ENCODE data around the gene COP1.

DNA sequence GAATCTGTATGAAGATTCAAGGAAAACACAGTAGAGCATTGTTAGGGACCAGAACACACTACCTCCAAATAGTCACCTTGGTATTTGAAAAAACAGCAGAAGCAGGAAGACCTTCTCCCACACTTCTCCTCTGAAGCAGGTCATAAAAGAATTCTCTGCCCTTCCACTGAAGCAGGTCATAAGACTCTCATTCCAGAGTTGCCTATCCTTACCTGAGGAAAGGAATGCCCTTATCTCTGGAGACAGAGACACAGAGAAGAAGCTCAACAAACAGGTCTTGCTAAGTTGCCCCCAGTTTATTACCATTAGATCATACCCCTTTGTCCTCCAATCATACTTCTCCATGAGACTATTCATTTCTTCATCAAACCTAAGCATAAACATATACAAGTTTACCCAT lies 237.9 kb downstream of the COP1 start:
- TF ChIP-seq, protein P1, sequence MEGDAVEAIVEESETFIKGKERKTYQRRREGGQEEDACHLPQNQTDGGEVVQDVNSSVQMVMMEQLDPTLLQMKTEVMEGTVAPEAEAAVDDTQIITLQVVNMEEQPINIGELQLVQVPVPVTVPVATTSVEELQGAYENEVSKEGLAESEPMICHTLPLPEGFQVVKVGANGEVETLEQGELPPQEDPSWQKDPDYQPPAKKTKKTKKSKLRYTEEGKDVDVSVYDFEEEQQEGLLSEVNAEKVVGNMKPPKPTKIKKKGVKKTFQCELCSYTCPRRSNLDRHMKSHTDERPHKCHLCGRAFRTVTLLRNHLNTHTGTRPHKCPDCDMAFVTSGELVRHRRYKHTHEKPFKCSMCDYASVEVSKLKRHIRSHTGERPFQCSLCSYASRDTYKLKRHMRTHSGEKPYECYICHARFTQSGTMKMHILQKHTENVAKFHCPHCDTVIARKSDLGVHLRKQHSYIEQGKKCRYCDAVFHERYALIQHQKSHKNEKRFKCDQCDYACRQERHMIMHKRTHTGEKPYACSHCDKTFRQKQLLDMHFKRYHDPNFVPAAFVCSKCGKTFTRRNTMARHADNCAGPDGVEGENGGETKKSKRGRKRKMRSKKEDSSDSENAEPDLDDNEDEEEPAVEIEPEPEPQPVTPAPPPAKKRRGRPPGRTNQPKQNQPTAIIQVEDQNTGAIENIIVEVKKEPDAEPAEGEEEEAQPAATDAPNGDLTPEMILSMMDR (CRISPR knock-in tag; IDR thresholded peaks at IDR 0.05), result no peak
- TF ChIP-seq, protein P2, sequence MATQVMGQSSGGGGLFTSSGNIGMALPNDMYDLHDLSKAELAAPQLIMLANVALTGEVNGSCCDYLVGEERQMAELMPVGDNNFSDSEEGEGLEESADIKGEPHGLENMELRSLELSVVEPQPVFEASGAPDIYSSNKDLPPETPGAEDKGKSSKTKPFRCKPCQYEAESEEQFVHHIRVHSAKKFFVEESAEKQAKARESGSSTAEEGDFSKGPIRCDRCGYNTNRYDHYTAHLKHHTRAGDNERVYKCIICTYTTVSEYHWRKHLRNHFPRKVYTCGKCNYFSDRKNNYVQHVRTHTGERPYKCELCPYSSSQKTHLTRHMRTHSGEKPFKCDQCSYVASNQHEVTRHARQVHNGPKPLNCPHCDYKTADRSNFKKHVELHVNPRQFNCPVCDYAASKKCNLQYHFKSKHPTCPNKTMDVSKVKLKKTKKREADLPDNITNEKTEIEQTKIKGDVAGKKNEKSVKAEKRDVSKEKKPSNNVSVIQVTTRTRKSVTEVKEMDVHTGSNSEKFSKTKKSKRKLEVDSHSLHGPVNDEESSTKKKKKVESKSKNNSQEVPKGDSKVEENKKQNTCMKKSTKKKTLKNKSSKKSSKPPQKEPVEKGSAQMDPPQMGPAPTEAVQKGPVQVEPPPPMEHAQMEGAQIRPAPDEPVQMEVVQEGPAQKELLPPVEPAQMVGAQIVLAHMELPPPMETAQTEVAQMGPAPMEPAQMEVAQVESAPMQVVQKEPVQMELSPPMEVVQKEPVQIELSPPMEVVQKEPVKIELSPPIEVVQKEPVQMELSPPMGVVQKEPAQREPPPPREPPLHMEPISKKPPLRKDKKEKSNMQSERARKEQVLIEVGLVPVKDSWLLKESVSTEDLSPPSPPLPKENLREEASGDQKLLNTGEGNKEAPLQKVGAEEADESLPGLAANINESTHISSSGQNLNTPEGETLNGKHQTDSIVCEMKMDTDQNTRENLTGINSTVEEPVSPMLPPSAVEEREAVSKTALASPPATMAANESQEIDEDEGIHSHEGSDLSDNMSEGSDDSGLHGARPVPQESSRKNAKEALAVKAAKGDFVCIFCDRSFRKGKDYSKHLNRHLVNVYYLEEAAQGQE (IDR thresholded peaks at IDR 0.05; ENCODE audit: borderline replicate concordance in 1 of 2, low read depth in 1 of 2, low read length in 2 of 2), result no peak
- no peak for TF ChIP-seq EHMT2 (IDR thresholded peaks at IDR 0.05; ENCODE audit: borderline replicate concordance, low read depth, low read length)
- no peak for TF ChIP-seq POLR2A (IDR thresholded peaks at IDR 0.05; ENCODE audit: insufficient read depth in 1 of 2, low read depth in 2 of 2, low read length in 2 of 2)
- TF ChIP-seq POLR2AphosphoS5 (IDR thresholded peaks at IDR 0.05; ENCODE audit: low read depth, low read length), result no peak
- no peak for TF ChIP-seq BHLHE40 (IDR thresholded peaks at IDR 0.05; ENCODE audit: low read length)
- no peak for TF ChIP-seq MXI1 (IDR thresholded peaks at IDR 0.05; ENCODE audit: borderline replicate concordance, low read depth, low read length)
- TF ChIP-seq ZNF484 (CRISPR knock-in tag; IDR thresholded peaks at IDR 0.05; ENCODE audit: borderline replicate concordance, low read depth), result no peak
- TF ChIP-seq ZMAT3 (CRISPR knock-in tag; conservative IDR thresholded peaks at IDR 0.05), result no peak
- TF ChIP-seq, protein P3, sequence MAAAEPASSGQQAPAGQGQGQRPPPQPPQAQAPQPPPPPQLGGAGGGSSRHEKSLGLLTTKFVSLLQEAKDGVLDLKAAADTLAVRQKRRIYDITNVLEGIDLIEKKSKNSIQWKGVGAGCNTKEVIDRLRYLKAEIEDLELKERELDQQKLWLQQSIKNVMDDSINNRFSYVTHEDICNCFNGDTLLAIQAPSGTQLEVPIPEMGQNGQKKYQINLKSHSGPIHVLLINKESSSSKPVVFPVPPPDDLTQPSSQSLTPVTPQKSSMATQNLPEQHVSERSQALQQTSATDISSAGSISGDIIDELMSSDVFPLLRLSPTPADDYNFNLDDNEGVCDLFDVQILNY (CRISPR knock-in tag; conservative IDR thresholded peaks at IDR 0.05), result no peak
- no peak for TF ChIP-seq MAF1 (CRISPR knock-in tag; IDR thresholded peaks at IDR 0.05; ENCODE audit: borderline replicate concordance)

Measured in HepG2 (cell line).